H4 (cell line): ENCODE data around the gene DAGLB. TPM values are rescaled to one million over a fixed set of nuclear protein-coding genes. Genes with fewer than 3 reads are reported as not detected.
"Not testable (repeated sequence)": the region's sequence is repeated elsewhere in the genome, so short reads cannot be mapped to it uniquely, and the experiment has no call there.

Experiments used
- DNase-seq: peaks from one replicate; pipeline ENCODE4 v3.0.0-alpha.2; 2015; ENCODE audit warnings: low spot score
- total RNA-seq: library from RNA; depleted of rRNA; stranded (reverse); fragments of >200 nt; shearing (Covaris generic); gene quantifications from 2 replicates; pipeline ENCODE4 v1.2.3, GENCODE V29; 2014

DAGLB gene
- total RNA-seq, 1 experiment from 2014 or later, result 29.2 TPM

DNA sequence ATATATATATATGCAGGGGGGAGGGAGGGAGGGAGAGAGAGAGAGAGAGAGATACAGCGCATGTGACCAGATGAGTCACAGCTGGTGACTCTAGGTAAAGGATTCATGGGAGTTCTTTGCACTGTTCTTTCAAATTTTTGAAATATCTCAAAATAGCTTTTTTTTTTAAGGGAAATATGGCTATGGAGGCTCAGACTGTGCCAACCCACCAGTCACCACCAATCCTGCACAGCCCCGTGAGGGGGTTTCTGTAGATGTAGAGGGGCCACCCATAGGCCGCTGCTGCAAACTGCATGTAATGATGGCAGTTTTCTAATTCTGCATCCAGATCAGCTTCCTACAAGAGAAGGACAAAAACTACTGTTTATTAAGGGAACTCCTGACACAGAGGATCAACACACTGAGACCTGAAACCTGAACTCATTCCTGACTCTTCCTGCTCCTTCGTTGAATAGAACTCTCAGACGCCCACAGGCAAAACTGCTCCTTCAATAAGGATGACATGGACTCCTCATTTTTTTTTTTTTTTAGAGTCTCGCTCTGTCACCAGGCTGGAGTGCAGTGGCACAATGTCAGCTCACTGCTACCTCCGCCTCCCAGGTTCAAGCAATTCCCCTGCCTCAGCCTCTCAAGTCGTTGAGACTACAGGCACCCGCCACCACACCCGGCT is 17.3 kb downstream of the DAGLB start:
- DNase-seq, result no peak

DNA sequence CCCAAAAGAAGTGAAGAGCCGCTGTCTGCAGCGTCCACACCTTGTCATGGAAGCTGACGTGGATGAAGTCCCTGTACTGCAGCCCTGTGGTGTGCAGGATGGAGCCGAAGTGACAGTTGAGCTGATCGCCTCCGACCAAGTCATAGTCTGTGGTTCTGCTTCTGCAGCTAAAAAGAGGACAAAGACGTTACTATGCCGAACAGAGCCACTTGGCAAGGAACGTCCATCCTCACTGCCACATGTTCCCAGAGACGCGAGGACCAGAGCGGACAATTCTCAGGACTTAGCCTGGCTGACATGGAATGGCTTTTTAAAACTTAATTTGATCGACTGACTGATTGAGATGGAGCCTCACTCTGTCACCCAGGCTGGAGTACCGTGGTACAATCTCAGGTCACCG is 21.8 kb downstream of the DAGLB start:
- DNase-seq, result no peak

DNA sequence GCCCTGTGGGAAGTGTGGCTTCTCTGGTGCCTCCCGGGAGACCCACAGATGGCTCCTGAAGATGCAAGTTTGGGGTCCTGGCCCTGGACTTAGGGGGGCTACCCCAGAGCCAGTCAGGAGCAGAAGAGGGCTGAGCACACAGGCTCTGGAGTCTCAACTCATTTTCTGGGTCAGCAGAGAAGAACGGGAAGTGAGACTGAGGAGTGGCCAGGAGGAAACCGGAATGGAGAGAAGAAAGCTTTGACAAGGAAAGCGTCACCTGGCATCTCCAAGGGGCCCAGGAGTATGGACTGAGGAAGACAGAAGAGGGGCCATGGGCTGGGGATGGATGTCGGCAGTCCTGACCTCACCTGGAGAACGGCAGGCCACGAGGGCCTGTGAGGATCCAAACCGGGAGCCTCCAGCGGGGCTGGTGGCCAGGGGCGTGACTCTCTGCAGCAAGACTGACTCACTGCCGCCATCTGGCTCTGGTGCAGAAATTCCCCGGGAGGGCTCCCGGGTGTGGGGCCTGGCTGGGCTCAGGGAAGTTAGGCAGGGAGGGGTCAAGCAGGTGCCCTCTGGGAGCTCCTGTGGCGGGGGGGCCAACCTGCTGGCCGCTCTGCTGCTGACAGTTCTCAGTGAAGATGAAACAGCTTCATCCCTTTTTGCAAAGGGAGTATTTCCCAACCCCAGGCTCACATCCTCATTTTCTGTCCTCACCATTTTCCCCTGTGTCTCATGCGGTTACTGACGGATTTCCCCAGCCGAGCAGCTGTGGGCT is 23.6 kb downstream of the DAGLB start:
- DNase-seq, result no peak

DNA sequence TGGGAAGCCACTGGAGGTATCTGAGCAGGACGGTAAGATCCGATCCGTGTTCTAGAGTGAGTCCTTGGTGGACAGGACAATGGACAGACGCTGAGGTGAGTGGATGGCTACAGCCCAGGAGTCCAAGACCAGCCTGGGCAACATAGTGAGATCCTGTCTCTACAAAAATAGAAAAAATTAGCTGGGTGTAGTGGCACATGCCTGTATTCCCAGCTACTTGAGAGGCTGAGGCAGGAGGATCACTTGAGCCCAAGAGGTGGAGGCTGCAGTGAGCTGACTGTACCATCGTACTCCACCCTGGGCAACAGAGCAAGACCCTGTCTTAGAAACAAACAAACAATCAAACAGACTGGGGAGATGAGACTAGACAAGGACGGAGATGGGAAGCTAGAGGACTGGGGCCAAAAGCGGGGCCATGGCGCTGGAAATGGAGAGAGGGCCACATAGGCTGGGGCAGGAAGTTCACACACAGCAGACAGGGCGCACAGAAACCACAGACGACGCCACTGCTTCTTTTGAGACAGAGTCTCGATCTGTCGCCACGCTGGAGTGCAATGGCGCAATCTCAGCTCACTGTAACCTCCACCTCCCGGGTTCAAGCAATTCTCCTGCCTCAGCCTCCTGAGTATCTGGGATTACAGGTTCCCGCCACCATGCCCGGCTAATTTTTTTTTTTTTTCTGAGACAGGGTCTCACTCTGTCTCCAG is 24.7 kb downstream of the DAGLB start:
- DNase-seq, result no peak

DNA sequence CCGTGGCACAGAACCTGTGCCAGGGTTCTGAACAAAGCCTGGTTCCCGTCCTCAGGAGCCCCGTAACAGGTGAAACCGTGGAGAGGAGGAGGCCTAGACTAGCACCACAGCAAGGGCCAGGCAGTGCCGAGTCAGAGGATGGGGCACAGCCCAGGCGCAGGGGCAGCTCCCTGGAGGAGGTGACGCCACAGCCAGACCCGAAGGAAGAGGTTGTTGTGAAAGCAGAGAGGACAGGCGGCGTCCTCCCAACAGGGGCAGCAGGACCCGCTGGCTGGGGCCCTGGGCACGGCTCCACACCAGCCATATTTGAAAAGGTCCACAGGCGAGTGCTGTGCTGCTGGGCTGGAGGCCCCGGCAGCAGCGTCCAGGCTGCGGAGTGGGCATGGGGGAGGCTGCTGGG is 25.7 kb downstream of the DAGLB start:
- no peak for DNase-seq

DNA sequence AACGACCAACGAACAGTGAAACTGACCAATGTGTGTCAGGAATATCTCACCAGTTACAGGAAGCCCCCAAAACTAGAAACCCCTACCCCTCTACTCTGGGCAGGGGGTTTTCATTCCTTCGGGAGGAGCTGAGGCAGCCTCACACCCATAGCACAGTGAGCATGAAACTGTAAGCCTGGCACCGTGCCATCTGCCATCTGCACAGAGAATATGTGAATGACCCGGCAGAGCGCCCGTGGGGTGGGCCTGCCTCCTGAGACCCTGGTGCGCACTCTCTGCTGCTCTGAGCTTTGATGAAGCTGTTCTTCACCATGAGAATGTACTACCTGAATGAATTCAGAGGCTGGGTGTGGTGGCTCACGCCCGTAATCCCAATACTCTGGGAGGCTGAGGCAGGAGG is 27.1 kb downstream of the DAGLB start:
- DNase-seq, result no peak

DNA sequence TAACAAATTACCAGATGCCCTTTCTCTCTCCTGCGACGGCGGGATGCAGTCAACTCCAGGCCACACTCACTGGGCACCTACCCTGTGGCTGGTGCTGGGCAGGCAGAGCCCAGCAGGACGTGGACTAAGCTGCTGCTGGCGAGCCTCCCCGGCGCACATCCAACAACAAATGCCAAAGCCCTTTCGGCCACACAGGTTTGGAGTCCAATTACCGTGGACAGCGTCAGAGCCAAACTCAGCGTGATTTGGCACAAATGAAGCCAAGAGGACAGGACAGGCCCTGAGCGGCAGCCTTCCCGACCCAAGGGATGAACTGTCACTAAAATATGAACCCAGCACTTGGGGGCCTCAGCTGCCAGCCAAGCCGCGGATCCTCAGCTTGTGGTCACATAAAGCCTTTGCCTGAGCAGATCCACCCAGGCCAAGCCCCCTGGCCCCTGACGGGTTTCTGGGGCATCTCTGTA is 28.4 kb downstream of the DAGLB start:
- no peak for DNase-seq

DNA sequence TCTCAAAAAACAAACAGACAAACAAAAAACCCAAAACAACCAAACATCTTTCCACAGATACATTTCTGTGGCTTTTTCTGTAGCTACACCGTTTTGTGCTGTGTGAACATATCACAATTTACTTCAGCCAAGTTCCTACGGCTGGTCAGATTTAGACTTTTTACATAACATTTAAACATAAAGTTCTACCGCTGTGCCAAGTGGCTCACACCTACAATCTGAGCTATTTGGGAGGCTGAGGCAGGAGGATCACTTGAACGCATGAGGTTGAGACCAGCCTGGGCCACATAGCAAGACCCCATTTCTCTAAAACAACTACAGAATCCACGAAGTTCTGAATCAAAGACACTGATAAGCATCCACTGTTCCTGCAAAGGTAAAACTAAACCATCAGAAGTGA is 30.3 kb downstream of the DAGLB start:
- no peak for DNase-seq

DNA sequence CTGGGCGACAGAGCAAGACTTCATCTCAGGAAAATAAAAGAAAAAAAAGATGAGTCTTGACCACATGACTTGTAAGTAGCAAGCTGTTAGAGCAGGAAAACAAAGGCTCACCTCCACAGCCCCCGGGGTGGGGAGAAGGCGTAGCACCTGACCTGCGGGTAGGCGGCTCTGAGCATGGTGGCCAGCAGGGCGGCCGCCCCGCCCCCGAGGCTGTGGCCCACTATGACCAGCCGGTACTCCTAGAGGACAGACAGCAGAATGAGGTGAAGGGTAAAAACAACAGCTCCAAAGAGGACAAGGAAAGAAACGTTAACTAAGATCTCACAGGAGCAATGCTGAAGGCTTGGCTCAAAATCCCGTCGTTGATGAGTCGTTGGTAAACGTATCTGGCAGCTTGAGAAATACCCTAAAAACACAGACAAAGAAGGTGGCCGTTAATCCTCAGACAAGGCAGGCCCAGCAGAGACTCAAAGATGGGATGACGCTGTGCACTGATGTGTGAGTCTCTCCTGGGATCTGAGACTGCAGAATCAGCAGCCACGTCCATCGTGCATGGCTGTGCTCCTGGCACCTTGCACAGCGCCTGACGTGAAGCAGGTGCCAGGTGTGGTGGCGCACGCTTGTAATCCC is 31.1 kb downstream of the DAGLB start:
- no peak for DNase-seq

DNA sequence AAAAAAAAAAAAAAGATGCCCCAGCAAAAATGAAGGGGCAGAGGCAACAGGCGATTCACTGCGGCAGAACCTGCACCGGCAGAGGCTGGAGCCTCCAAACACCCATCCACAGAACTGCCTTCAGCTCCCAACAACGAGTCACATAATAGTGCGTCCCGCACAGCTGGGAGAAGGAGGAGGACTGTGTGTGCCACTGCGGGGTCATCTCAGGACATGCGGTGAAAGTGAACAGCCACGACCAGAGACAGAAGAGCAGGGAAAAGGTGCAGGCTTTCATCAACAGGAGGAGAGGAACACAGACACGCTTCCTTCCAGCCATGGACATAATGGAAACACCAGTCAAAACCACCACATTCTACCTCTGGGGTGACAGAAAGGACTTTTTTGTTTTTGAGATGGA is 34.1 kb downstream of the DAGLB start:
- DNase-seq, result no peak

DNA sequence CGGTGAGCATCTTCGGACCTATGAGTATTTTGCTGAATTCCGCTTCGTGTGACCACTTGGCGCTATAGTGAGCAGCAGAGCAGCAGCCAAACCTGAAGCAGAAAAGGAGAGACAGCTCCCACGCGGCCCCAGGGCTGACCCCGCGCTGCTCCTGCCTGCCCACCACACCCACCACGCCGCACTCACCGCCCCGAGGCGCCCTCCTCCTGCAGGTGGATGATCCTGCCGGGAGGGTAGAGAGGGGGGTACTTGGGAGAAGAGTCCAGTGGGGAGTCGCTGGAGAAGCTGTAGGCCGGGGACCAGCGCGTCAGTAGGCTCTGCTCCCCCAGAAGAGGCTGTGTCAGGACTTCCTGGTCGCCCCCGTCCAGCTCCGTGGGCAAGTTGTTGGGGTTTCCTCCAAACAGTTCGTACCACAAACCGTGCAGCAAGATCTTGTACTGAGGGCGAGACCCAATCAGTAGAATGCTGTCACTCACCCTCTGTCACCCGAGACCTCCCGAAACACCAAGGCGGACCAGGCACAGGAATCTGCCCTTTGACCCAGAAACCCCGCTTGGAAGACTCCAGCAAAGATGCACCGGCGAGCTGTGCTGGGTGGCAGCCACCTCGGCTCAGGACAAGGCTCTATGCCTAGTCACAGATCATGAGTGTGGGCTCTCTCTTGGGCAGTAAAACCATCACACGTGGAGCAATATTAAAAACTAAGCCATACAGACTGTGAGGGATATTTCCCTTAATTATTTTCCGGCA is 37.6 kb downstream of the DAGLB start:
- DNase-seq, result no peak

DNA sequence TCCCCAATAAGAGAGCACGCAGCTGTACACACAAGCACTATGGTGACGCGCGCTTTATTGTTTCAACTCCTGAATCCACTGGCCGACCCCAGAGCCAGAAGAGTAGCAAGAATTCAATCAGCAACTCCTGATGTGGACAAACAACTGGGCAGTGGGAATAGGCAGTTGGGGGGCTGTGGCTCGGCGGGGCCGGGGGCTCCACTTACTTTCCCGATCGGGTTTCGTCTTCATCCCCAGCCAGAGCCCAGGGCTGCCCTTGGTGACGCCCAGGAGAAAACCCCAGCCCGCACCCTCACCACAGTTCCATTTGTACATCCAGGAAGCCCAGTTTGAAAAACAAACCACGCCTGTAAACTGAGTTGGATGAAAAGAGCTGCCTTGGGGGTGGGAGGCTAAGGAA is 38.7 kb downstream of the DAGLB start:
- DNase-seq, result no peak

DNA sequence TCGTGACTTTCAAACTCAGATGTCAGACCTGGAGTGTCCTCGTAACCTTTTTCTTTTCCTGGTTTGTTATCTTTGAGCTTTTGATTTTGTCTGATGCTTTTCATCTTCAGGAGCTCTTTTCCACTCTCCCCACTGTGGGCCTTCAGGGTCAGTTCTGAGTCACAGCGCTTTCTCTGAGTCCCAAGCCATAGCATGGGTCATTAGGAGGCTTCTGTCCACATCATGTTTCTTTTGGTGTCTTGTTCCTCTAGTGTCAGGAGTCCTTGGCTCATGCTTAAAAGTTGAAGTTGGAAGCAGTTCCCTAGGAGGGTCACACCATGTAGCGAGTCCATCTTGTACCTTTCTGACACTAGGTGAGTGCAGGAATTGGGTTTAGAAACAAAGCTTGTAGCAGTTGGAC is 40.3 kb downstream of the DAGLB start:
- no peak for DNase-seq

DNA sequence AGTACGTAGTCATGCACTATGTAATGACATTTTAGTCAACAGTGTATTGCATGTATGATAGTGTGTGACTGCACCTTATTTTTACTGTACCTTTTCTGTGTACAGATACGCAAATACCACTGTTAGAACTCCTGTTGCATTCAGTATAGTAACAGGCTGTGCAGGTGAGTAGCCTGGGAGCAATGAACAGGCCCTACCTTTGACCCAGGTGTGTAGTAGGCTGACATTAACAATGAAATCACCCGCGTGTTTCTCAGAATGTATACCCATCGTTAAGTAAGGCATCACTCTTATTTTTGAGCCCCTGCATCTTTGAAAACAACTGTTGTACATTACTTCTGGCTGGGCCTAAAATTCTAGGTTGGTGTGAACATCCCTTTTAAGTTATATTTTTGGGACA is 41.6 kb downstream of the DAGLB start:
- no peak for DNase-seq

DNA sequence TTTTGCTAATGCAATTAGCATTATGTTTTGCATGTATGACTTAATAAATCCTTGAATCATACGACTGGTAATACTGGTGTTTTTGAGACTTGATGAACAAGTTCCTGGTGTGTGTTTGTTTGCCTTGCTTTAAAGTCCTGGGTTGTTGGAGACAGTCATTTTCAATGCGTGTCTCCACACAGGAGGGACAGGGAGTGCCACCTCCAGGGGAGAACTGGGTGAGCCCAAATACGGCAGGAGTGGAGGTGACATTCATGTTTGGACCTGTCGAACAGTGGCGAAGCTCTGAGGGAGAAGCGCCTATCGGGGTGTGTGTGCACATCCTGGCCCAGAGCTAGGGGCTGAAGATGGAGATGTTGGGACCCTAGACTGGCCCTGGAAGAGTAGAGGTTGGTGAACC is 43.8 kb downstream of the DAGLB start:
- no peak for DNase-seq

DNA sequence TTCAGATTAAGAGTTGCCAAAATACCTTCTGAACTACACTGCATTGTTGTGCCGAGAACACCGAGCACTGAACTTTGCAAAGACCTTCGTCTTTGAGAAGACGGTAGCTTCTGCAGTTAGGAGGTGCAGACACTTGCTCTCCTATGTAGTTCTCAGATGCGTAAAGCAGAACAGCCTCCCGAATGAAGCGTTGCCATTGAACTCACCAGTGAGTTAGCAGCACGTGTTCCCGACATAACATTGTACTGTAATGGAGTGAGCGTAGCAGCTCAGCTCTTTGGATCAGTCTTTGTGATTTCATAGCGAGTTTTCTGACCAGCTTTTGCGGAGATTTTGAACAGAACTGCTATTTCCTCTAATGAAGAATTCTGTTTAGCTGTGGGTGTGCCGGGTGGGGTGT is 45.0 kb downstream of the DAGLB start:
- no peak for DNase-seq

DNA sequence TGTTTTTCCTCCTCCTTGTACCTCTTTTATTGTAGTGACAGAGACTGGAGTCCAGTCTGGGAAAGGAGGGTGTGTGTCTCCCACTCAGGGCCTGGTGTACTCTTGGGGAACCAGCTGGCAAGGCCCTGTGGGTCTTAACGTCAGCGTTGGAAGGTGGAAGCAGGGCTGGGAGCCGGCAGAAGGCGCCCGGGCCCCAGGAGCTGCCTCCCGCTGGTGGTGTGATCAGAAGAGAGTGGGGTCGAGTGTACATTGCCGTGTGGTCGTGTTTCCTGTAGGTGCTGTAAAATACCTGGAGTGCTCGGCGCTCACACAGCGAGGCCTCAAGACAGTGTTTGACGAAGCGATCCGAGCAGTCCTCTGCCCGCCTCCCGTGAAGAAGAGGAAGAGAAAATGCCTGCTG is 45.7 kb downstream of the DAGLB start:
- no peak for DNase-seq

DNA sequence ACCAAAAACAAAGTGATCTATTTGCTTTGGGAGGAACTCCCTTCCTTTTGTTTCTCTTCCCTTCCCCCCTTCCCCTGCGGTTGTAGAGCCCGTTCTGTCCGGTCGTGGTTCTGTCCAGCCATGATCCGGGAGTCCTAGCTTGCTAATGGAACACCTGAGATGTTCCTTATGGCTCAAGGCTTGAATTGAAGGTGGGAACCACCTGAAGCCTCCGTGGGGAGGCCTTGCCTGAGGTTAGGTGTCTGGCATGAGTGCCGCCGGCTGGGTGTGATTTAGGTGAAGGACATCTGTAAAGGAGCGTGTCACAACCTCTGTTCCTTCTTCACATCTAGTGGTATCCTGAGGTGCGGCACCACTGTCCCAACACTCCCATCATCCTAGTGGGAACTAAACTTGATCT is 46.2 kb downstream of the DAGLB start:
- DNase-seq, result no peak

DNA sequence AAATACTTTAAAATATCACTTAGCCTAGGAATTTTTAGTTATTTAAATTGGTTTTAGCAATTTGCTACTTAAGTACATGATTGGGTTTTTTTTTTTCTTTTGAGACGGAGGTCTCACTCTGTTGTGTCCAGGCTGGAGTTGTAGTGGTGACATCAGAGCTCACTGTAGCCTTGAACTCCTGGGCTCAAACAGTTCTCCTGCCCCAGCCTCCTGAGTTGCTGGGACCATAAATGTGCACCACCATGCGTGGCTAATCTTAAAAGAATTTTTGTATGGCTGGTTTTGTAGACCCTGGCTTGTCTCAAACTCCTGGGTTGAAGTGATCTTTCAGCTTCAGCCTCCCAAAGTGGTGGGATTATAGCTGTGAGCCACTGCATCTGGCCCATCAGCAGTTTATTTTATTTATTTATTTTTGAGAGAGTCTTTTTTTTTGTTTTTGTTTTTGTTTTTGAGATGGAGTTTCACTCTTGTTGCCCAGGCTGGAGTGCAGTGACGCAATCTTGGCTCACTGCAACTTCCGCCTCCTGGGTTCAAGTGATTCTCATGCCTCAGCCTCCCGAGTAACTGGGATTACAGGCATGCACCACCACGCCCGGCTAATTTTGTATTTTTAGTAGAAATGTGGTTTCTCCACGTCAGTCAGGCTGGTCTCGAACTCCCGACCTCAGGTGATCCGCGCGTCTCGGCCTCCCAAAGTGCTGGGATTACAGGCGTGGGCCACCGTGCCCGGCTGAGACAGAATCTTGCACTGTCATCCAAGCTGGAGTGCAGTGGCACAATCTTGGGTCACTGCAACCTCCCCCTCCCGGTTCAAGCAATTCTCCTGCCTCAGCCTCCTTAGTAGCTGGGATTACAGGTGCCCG is 47.3 kb downstream of the DAGLB start:
- DNase-seq, result not testable (repeated sequence)

DNA sequence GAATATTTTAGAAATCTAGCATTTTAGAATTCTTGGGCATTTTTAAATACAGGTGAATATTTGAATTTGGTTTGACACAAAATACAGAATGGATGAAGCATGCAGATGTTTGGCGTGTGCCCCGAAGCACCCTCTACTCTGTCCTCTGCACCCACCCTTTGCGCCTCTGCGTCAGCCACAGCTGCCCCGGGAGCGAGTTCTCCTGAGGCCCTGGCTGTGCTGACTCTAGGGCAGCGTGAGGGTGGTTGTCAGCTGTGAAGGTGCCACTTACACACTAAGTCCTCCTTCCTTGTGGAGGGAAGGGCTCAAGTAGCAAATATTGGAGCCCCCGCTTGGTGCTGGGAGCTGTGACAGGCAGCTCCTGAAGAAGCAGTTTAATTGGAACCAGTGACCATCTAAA is 48.4 kb downstream of the DAGLB start:
- DNase-seq, result no peak

DNA sequence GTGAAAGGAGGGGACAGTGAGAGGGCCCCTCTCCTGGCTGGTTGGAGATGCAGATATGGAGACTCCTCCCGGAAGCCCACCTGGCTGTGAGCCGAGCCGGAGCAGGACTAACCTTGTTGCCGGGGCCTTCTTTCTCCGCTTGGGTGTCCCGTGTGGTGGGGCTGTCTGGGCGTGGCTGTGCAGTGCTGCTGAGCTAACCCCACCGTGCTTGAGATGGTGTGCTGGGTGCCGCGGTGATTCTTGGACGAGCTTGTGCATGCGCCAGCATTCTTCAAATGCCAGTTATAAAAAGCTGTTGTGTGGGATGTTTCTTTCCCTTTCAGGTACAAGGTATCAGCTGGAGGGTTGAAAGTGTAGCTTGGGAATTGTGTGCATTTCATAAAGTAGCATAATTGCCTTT is 48.8 kb downstream of the DAGLB start:
- DNase-seq, result no peak
